DMS53 treated with DMSO at 0.1 percent for 48 hours (cell line): ENCODE measurements around the gene DIP2C.
"Not testable (repeated sequence)": the region's sequence is repeated elsewhere in the genome, so short reads cannot be mapped to it uniquely, and the experiment has no call there.

Experiments
- DNase-seq: peaks from one replicate; lab custom pipeline; 2025; ENCODE audit not compliant: unreplicated experiment; lab: John Stamatoyannopoulos, UW

The DIP2C gene

DNA sequence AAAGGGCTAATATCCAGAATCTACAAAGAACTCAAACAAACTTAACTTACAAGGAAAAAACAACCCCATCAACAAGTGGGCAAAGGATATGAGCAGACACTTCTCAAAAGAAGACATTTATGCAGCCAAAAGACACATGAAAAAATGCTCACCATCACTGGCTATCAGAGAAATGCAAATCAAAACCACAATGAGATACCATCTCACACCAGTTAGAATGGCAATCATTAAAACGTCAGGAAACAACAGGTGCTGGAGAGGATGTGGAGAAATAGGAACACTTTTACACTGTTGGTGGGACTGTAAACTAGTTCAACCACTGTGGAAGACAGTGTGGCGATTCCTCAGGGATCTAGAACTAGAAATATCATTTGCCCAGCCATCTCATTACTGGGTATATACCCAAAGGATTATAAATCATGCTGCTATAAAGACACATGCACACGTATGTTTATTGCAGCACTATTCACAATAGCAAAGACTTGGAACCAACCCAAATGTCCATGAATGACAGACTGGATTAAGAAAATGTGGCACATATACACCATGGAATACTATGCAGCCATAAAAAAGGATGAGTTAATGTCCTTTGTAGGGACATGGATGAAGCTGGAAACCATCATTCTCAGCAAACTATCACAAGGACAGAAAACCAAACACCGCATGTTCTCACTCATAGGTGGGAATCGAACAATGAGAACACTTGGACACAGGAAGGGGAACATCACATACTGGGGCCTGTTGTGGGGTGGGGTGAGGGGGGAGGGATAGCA lies 423.5 kb downstream of the DIP2C start:
- not testable (repeated sequence) for DNase-seq

DNA sequence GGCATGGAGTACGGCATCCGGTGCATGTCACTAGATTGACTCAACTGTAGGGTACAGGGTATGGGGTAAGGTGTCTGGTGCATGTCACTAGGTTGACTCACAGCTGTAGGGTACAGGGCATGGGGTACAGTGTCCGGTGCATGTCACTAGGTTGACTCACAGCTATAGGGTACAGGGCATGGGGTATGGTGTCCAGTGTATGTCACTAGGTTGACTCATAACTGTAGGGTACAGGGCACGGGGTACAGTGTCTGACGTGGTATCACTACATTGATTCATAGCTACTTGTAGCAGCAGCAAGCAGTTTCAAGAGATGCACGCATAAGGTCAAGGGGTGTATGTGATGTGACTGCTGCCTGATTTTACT lies 424.4 kb downstream of the DIP2C start:
- not testable (repeated sequence) for DNase-seq

- not testable (repeated sequence) for DNase-seq
Observed at GRCh38 chr10:264160-265073, 425.1 kb downstream of the DIP2C start.

GRCh38 chr10:260819-261429 lies 428.5 kb downstream of the DIP2C start:
- DNase-seq: no peak

GRCh38 chr10:251982-252582 lies 437.4 kb downstream of the DIP2C start:
- no peak for DNase-seq

DNA sequence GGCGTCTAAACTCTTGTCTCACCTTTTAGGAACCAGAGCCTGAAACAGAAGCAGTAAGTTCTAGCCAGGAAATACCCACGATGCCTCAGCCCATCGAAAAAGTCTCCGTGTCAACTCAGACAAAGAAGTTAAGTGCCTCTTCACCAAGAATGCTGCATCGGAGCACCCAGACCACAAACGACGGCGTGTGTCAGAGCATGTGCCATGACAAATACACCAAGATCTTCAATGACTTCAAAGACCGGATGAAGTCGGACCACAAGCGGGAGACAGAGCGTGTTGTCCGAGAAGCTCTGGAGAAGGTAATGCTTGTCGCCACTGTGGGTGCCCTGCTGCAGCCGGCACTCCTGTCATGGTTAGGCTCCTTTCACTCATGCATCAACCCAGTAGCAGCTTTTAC lies 441.2 kb downstream of the DIP2C start:
- DNase-seq: no peak

DNA sequence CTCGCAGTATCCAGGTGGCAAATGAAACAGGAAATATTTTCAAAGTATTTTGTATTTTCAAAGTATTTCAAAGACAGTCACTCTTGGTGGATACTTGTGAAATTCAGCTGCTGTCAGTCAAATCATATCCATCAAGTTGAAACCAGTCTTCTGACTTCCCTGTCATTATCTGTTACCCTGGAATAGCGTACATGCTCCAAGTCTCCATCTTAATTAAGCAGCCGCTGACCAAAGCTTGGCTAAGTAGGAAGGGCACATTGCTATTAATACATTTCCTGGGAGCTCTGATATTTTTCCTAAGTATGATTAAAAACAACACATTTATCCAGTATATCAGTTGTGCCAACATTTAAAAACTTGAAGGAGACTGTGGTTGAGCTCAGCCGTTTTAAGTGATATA lies 442.0 kb downstream of the DIP2C start:
- no peak for DNase-seq

- DNase-seq: no peak
Observed at GRCh38 chr10:246431-246830, 443.0 kb downstream of the DIP2C start.

DNA sequence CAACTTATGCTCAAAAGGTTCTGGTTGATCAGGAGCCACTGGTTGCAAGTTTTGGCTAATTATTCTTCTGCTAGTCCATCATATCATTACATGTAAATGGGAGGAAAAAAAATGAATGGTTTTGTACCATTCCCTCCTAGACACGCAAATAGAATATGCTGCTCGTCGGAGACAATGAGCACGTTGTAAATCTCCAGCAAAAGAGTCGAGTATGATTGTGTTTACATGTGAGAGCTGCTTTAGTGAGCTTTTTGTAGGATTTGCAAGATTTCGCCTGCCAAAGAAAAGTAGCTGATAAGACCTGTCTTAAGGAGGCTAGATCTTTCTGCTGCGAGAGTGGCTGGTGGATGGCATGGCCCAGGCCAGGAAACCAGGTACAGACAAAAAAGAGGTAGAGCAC lies 445.2 kb downstream of the DIP2C start:
- DNase-seq: no peak

GRCh38 chr10:241966-242643 lies 447.4 kb downstream of the DIP2C start:
- DNase-seq: no peak

GRCh38 chr10:241451-241850 lies 448.0 kb downstream of the DIP2C start:
- no peak for DNase-seq

- no peak for DNase-seq
Observed at GRCh38 chr10:239109-239508, 450.4 kb downstream of the DIP2C start.

DNA sequence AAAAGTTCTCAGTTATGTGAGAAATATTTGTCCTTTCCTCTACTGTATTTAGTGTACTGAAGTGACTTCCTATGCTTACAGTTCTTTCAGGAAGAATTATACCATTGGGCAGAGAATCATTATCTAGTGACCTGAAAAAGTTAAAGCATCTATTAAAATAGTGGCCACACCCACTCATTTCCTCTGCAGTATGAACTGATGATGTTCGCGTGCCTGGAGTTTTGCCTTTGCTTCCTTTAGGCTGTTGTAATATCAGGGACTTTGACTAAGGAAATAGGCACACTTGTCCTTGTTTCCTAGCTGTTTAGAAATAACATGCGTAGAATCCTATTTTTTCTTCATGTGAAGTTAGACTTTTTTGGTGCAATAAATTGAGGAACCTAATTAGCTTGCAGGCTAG lies 453.6 kb downstream of the DIP2C start:
- DNase-seq: no peak

- DNase-seq: no peak
Observed at GRCh38 chr10:234708-235406, 454.6 kb downstream of the DIP2C start.

- no peak for DNase-seq
Observed at GRCh38 chr10:232878-233277, 456.6 kb downstream of the DIP2C start.

GRCh38 chr10:232061-232460 lies 457.4 kb downstream of the DIP2C start:
- no peak for DNase-seq

- no peak for DNase-seq
Observed at GRCh38 chr10:230758-231157, 458.7 kb downstream of the DIP2C start.

- DNase-seq: no peak
Observed at GRCh38 chr10:228366-228765, 461.1 kb downstream of the DIP2C start.

GRCh38 chr10:227014-227413 lies 462.5 kb downstream of the DIP2C start:
- no peak for DNase-seq

DNA sequence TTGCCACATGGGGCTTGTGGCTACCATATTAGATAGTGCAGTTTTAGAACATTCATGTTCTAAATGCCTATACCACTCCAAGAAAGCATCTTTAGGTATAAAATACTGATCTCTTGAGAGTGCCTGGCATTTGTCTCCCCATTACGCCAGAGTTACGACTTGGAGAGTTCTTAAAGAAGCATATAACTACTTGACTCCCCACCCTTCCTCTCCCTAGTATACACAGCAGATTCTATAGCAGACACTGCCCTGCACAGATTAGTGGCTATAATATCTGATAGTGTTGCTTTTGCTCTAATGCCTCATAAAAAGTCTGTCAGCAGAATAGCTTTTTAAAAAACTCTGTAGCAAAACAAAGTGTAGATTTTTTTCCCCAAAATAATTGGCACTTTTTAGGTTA lies 463.4 kb downstream of the DIP2C start:
- no peak for DNase-seq
